RPMI8226 (cell line): ENCODE measurements around the gene TUBA1A.
"Not testable (repeated sequence)": the region's sequence is repeated elsewhere in the genome, so short reads cannot be mapped to it uniquely, and the experiment has no call there.

ENCODE experiments used
- DNase-seq: peaks from one replicate; pipeline ENCODE4 v3.0.0-alpha.2; 2015

TUBA1A gene

GRCh38 chr12:49188916-49189367, at the start of gene TUBA1A:
TSS of gene TUBA1A (minus strand) at chr12:49189080. CDS start at chr12:49188979, 101 bp downstream.
- peak; percentile 76 for DNase-seq

- no peak for DNase-seq
Measured at GRCh38 chr12:49236423-49236822, 47.5 kb upstream of the TUBA1A start.

- DNase-seq, result no peak
Measured at GRCh38 chr12:49233842-49234526, 45.1 kb upstream of the TUBA1A start.

GRCh38 chr12:49232940-49233841, 44.3 kb upstream of the TUBA1A start:
- no peak for DNase-seq

GRCh38 chr12:49231878-49232655, 43.2 kb upstream of the TUBA1A start:
- no peak for DNase-seq

- DNase-seq, result no peak
Measured at GRCh38 chr12:49230805-49231194, 41.9 kb upstream of the TUBA1A start.

- no peak for DNase-seq
Measured at GRCh38 chr12:49230176-49230804, 41.4 kb upstream of the TUBA1A start.

GRCh38 chr12:49228653-49229052, 39.8 kb upstream of the TUBA1A start:
- no peak for DNase-seq

GRCh38 chr12:49227713-49228112, 38.8 kb upstream of the TUBA1A start:
- DNase-seq, result no peak

- DNase-seq, result no peak
Measured at GRCh38 chr12:49225576-49226166, 36.8 kb upstream of the TUBA1A start.

- no peak for DNase-seq
Measured at GRCh38 chr12:49223590-49224369, 34.9 kb upstream of the TUBA1A start.

GRCh38 chr12:49223122-49223521, 34.2 kb upstream of the TUBA1A start:
- DNase-seq, result no peak

GRCh38 chr12:49220972-49221371, 32.1 kb upstream of the TUBA1A start:
- DNase-seq, result no peak

GRCh38 chr12:49219417-49220026, 30.6 kb upstream of the TUBA1A start:
- no peak for DNase-seq

GRCh38 chr12:49212572-49212971, 23.7 kb upstream of the TUBA1A start:
- no peak for DNase-seq

GRCh38 chr12:49210703-49211102, 21.8 kb upstream of the TUBA1A start:
- DNase-seq, result not testable (repeated sequence)

GRCh38 chr12:49208676-49209075, 19.8 kb upstream of the TUBA1A start:
- no peak for DNase-seq

GRCh38 chr12:49208146-49208545, 19.3 kb upstream of the TUBA1A start:
- DNase-seq, result no peak

- no peak for DNase-seq
Measured at GRCh38 chr12:49206389-49206788, 17.5 kb upstream of the TUBA1A start.

- DNase-seq, result peak; percentile 7
Measured at GRCh38 chr12:49201595-49202295, 12.9 kb upstream of the TUBA1A start.
